GM10266 (cell line): ENCODE results near the gene CMAS.

Source experiments
- DNase-seq: peaks from one replicate; pipeline ENCODE4 v3.0.0; 2012; ENCODE audit errors: extremely low spot score
- CTCF ChIP-seq: IDR thresholded peaks from 2 replicates; pipeline ENCODE4 v1.5.1; 2012; ENCODE audit warnings: mild to moderate bottlenecking, low read depth; ENCODE audit not compliant: control insufficient read depth, insufficient read depth; ENCODE audit errors: missing control alignments

CMAS gene

GRCh38 chr12:22059976-22060647, 14.1 kb downstream of the CMAS start:
- DNase-seq: no peak
- TF ChIP-seq CTCF: no peak

- no peak for DNase-seq
- no peak for TF ChIP-seq CTCF
Measured at GRCh38 chr12:22064968-22065367, 18.9 kb downstream of the CMAS start.

- TF ChIP-seq CTCF: no peak
- DNase-seq: no peak
Measured at GRCh38 chr12:22066310-22066709, 20.3 kb downstream of the CMAS start.

GRCh38 chr12:22069851-22070250, 23.8 kb downstream of the CMAS start:
- no peak for DNase-seq
- TF ChIP-seq CTCF: no peak

GRCh38 chr12:22082190-22082701, 36.2 kb downstream of the CMAS start:
- TF ChIP-seq CTCF: no peak
- DNase-seq: no peak

GRCh38 chr12:22083167-22083566, 37.1 kb downstream of the CMAS start:
- peak; percentile 16 for DNase-seq
- peak; percentile 38 for TF ChIP-seq CTCF

- DNase-seq: no peak
- TF ChIP-seq CTCF: no peak
Measured at GRCh38 chr12:22084852-22085251, 38.8 kb downstream of the CMAS start.
